Measurements from ENCODE around the gene CDKN2AIP.

The CDKN2AIP gene

GRCh38 chr4:183444214-183445096 is at the start of gene CDKN2AIP:
CDKN2AIP (plus strand) TSS chr4:183444636; CDS start chr4:183444798, 162 bp downstream.
- DNase-seq: peak; percentile 19

DNA sequence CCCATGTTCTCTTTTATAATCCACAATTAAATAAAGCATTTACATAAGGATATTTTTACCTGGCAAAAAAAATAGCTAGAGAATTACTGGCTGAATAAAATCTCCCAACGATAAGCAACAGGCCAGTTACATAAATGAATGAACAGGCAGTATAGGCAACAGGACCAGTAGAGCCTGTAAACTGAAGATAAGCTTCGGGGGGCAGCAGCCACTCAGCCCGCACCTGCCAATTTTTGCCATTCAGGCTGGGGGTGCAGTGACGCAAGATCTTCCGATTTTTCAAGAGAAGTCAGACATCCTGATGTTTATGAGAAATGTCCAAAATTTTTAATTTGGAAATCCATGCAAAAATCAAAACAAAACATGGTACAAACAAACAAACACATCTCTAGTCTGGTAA is 49.0 kb upstream of the CDKN2AIP start:
- DNase-seq: no peak

GRCh38 chr4:183396227-183396637 is 48.2 kb upstream of the CDKN2AIP start:
- no peak for DNase-seq

- no peak for DNase-seq
Measured at GRCh38 chr4:183397741-183398297, 46.6 kb upstream of the CDKN2AIP start.

GRCh38 chr4:183398298-183399125 is 45.9 kb upstream of the CDKN2AIP start:
- no peak for DNase-seq

DNA sequence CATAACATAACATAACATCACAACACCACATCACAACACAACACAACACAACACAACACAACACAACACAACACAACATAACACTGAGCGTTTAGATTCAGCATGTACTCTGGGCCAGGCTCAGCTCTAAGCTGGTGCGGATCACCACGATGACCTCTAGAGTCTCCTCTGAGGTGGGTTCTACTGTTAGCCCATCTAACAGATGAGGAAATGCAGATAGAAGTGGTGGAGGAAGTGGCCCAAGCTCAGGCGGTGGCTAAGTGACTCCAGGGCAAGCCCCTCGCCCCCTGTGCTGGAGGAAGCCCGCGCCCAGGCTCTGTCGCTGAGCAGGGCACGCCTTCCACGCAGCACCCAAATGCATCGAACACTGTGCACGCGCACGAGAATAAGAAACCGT is 45.3 kb upstream of the CDKN2AIP start:
- DNase-seq: no peak

DNA sequence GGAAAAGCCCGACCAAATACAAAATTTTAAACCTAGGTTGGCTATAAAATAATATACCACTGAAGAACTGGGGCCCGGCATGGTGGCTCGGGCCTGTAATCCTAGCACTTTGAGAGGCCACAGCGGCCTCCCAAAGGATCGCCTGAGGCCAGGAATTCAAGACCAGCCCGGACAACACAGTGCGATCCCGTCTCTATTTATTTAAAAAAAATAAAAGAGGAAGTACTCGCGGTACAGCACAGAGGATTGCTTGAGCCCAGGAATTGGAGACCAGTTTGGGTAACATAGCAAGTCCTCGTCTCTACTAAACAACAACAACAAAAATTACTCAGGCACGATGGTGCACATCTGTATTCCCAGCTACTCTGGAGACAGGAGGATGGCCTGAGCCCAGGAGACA is 44.8 kb upstream of the CDKN2AIP start:
- DNase-seq: no peak

GRCh38 chr4:183400035-183400434 is 44.4 kb upstream of the CDKN2AIP start:
- no peak for DNase-seq

DNA sequence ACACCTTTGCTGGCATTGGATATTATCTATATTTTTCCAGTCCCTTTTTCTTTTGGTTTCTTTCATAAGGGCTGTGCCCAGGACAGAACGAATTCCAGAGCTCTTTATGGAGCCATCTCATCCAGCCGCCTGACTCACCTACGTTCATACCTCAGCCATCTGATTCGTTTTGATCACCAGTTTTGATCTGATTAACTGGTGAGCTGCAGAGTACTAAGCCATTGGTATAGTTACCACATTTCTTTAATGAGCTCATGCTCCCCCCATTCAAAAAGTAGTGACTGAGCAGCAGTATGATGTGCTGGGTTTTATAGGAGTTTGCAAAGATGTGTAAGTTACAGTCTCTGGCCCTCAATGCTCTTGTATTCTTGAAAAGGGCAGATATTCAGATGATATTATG is 43.0 kb upstream of the CDKN2AIP start:
- DNase-seq: no peak

- DNase-seq: no peak
Measured at GRCh38 chr4:183402771-183403170, 41.7 kb upstream of the CDKN2AIP start.

GRCh38 chr4:183403486-183403885 is 41.0 kb upstream of the CDKN2AIP start:
- no peak for DNase-seq

DNA sequence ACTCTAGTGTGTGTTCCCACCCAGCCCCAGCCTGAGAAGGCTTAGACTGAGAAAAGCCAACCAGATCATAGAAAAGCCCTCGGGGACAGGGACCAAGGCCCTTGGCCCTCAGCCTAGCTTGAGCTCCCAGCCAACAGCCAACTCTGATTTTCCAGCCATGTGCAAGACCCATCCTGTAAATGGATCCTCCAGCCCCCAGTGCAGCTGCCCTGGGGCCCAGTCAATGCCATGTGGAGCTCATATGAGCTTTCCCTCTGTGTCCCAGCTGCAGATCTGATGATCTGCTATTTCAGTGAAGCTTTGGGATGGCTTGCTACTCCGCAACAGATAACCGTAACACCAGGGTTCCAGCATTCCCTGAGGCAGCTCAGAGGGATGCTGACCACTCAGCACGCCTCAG is 40.5 kb upstream of the CDKN2AIP start:
- DNase-seq: no peak

DNA sequence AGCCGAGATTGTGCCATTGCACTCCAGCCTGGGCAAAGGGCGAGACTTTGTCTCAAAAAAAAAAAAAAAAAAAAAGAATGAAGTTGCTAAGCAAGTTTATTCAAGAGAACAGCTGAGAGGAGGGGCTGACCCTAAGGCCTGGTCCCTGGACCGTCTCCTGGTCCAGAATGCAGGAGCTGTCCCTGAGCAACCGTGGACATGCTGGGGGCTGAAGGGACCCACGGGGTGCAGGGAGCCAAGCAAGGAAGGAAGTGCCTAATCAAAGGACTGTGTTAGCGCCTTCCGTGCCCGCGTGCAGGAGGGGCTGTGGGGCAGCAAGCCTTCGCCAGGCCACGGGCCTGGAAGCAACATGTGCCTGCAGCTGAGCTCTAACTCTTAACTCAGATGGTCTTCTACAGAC is 39.1 kb upstream of the CDKN2AIP start:
- DNase-seq: no peak

DNA sequence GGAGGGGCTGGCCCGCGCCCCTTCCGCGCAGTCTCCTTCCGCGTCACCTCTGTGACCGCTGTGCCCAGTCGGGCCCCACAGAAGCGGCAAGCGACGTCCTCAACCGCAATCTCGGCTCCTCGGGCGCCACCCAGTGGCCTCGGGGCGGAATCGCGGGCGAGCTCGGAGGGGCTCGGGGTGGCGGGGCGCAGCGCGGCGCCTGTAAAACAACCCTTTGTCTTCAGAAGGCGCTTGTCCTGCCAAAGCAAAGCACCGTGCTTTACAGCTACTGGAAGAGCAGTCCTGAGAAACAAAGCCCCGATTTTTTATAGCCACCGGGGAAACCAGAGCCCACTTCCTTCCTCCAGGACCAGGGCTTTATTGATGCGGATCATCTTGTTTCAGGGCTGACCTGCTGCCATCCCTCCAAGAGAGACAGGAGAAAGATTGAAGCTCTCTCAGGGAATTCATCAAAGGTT is 37.3 kb upstream of the CDKN2AIP start:
- DNase-seq: peak; percentile 41

DNA sequence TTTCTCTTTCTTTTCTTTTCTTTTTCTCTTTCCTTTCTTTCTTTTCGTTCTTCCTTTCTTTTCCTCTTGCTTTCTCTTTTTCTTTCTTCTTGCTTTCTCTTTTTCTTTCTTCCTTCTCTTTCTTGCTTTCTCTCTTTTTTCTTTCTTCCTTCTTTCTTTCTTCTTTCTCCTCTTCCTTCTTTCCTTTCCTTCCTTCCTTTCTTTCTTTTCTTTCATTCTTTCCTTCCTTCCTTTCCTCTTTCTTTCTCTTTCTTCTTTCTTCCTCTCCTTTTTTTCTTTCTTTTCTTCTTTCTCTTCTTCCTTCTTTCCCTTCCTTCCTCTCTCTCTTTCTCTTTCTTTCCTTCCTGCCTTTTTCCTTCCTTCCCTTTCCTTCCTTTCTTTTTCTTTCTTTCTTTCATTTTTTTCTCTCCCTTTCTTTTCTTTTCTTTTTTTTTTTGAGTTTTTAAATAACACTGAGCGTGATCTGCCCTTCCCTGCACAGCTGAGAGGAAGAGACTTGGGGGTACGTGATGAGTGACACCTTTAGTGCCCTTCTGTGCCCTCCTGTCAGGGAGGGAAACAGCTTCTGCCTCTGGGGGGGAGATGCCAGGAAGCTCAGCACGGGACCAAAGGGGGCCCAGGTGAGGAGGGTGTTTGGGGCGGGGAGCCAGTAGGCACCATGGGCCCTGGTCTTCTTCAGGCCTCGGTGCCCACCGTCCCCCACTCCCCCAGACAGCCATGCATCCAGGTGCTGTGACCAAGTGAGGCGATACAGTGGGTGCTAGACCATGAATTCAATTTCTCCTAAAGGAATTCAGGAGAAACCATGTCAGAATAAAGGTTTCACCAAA is 36.6 kb upstream of the CDKN2AIP start:
- DNase-seq: no peak

DNA sequence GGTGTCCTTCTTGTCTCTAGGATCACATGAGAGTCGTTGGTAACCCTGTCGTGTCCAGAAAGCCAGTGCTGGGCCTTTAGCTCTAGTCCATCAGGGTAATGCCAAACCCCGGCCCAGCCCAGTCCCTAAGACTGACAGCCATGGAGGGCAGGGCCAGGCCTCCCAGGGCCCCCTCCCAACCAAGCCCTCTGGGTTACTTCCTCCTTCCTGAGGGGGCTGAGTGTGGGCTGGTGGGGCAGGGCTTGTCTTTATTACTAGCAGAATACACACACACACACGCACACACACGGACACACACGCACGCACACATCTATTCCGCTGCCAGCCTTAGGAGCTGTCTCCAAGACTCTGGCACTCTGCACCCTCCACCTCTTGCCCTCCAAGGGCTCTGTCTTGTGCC is 35.6 kb upstream of the CDKN2AIP start:
- DNase-seq: no peak

- DNase-seq: no peak
Measured at GRCh38 chr4:183409483-183409882, 35.0 kb upstream of the CDKN2AIP start.

- DNase-seq: no peak
Measured at GRCh38 chr4:183409934-183410333, 34.5 kb upstream of the CDKN2AIP start.

- DNase-seq: no peak
Measured at GRCh38 chr4:183411291-183411861, 33.1 kb upstream of the CDKN2AIP start.

GRCh38 chr4:183412821-183413220 is 31.6 kb upstream of the CDKN2AIP start:
- no peak for DNase-seq

DNA sequence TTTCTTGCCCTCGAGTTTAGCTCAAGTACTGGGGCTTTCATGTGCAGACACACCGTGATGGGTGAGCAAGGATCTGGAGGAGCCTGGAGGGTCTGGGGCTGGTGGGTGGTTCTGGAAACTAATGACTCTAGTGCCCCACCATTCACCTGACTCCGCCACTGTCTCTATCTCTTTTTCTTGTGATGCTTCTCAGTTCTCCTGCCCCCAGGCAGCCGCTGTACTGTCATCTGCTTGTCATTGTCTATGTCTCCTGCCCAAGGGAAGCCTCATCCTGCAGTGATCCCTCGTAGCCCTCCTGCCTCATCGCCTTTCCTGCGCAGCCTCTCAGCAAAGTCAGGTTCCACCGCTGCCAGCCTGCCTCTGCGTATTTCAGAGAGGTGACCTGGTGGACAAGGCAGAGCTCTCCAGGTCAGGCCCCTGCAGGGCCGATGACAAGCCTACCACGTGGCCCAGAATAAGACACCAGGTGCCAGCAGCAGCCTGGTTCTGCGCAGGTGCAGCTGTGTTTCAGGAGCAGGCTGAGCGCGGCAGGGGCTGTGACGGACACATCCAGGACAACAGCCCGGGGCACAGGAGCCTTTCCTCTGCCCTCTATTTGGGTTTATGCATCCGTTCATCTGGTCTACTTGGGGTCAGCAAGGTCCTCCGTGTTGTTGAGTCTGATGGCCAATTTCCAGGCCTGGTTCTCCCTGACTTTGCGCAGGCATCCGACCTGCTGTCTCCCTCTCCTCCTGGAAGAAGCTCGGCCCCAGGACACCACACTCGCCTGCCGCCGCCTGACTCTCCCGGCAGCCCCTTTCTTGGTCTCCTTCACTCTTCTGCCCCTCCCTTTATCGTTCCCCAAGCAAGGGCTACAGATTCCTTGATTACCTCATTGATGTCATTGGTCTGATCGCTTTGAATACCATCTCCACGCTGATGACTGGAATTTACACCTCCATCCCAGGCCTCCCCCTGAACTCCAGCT is 30.9 kb upstream of the CDKN2AIP start:
- no peak for DNase-seq
